ENCODE measurements around the gene ITPK1. TPM values are rescaled to one million over a fixed set of nuclear protein-coding genes. Genes with fewer than 3 reads are reported as not detected.

The ITPK1 gene
- total RNA-seq, 2 experiments from 2014 or later, result 78.5 to 83.5 TPM

GRCh38 chr14:93002851-93003298 is 112.8 kb downstream of the ITPK1 start:
- ATAC-seq (peak; percentile 45), DNase-seq (peak; percentile 28)
- H3K27me3 Mint-ChIP-seq, result no peaks in the 10 kb centered on the region
- H3K9me3 Mint-ChIP-seq, result no peaks in the 10 kb centered on the region
- ChIA-PET CTCF (interaction anchor here (1.1 kb wide), 1 partner anchor 58 kb away, joined by 3 read pairs; no protein-coding TSS in a partner anchor), POLR2A (no interaction called here)
- TF ChIP-seq CTCF (IDR thresholded peaks at IDR 0.05), result no peak
- peaks cover 11% of the 10 kb centered on the region for H3K4me1 Mint-ChIP-seq (ENCODE audit: low read depth)
- intact Hi-C loops (cut with micrococcal nuclease), result no loop called here
- no peak overlapping the region for H3K4me3 Mint-ChIP-seq
- no peaks in the 10 kb centered on the region for H3K36me3 Mint-ChIP-seq (ENCODE audit: low read depth)
- no peak overlapping the region for H3K27ac Mint-ChIP-seq

- TF ChIP-seq CTCF (IDR thresholded peaks at IDR 0.05), result no peak
- intact Hi-C loops (cut with micrococcal nuclease), result no loop called here
- H3K4me1 Mint-ChIP-seq (ENCODE audit: low read depth), result peaks cover 11% of the 10 kb centered on the region
- no peak overlapping the region for H3K4me3 Mint-ChIP-seq
- POLR2A ChIA-PET, result no interaction called here
- H3K27ac Mint-ChIP-seq, result no peak overlapping the region
- no peaks in the 10 kb centered on the region for H3K27me3 Mint-ChIP-seq
- no peaks in the 10 kb centered on the region for H3K36me3 Mint-ChIP-seq (ENCODE audit: low read depth)
- CTCF ChIA-PET, result no interaction called here
- no peaks in the 10 kb centered on the region for H3K9me3 Mint-ChIP-seq
- DNase-seq (no peak), ATAC-seq (no peak)
Measured at GRCh38 chr14:93002049-93002448, 113.7 kb downstream of the ITPK1 start.

- no peak for DNase-seq
- no peak overlapping the region for H3K4me3 Mint-ChIP-seq
- no peak for TF ChIP-seq CTCF (IDR thresholded peaks at IDR 0.05)
- ChIA-PET CTCF (no interaction called here), POLR2A (no interaction called here)
- H3K36me3 Mint-ChIP-seq (ENCODE audit: low read depth), result no peaks in the 10 kb centered on the region
- H3K4me1 Mint-ChIP-seq (ENCODE audit: low read depth), result peaks cover 3% of the 10 kb centered on the region
- ATAC-seq, result no peak
- H3K9me3 Mint-ChIP-seq, result no peaks in the 10 kb centered on the region
- no peaks in the 10 kb centered on the region for H3K27me3 Mint-ChIP-seq
- intact Hi-C loops (cut with micrococcal nuclease), result no loop called here
- H3K27ac Mint-ChIP-seq, result no peak overlapping the region
Measured at GRCh38 chr14:92998946-92999345, 116.8 kb downstream of the ITPK1 start.

- intact Hi-C loops (cut with micrococcal nuclease), result no loop called here
- TF ChIP-seq CTCF (IDR thresholded peaks at IDR 0.05), result no peak
- DNase-seq, result no peak
- Mint-ChIP-seq H3K4me3 (no peak overlapping the region), H3K36me3 (ENCODE audit: low read depth) (peaks cover 7% of the 10 kb centered on the region), H3K27ac (no peak overlapping the region), H3K9me3 (no peaks in the 10 kb centered on the region), H3K4me1 (ENCODE audit: low read depth) (no peaks in the 10 kb centered on the region), H3K27me3 (no peaks in the 10 kb centered on the region)
- ATAC-seq, result no peak
- ChIA-PET POLR2A (no interaction called here), CTCF (no interaction called here)
Measured at GRCh38 chr14:92997343-92998061, 118.2 kb downstream of the ITPK1 start.

- ATAC-seq, result no peak
- no peaks in the 10 kb centered on the region for H3K9me3 Mint-ChIP-seq
- H3K4me3 Mint-ChIP-seq, result no peak overlapping the region
- TF ChIP-seq CTCF (IDR thresholded peaks at IDR 0.05), result no peak
- CTCF ChIA-PET, result interaction anchor here (1.0 kb wide), 1 partner anchor 17 kb away, joined by 3 read pairs; no protein-coding TSS in a partner anchor
- H3K4me1 Mint-ChIP-seq (ENCODE audit: low read depth), result no peaks in the 10 kb centered on the region
- POLR2A ChIA-PET, result no interaction called here
- DNase-seq, result no peak
- no peak overlapping the region for H3K27ac Mint-ChIP-seq
- peaks cover 12% of the 10 kb centered on the region for H3K36me3 Mint-ChIP-seq (ENCODE audit: low read depth)
- no peaks in the 10 kb centered on the region for H3K27me3 Mint-ChIP-seq
- intact Hi-C loops (cut with micrococcal nuclease), result no loop called here
Measured at GRCh38 chr14:92995620-92996019, 120.1 kb downstream of the ITPK1 start.
